ENCODE results near the gene SLC3A2.
"Not testable (repeated sequence)": the region's sequence is repeated elsewhere in the genome, so short reads cannot be mapped to it uniquely, and the experiment has no call there.

Gene SLC3A2

DNA sequence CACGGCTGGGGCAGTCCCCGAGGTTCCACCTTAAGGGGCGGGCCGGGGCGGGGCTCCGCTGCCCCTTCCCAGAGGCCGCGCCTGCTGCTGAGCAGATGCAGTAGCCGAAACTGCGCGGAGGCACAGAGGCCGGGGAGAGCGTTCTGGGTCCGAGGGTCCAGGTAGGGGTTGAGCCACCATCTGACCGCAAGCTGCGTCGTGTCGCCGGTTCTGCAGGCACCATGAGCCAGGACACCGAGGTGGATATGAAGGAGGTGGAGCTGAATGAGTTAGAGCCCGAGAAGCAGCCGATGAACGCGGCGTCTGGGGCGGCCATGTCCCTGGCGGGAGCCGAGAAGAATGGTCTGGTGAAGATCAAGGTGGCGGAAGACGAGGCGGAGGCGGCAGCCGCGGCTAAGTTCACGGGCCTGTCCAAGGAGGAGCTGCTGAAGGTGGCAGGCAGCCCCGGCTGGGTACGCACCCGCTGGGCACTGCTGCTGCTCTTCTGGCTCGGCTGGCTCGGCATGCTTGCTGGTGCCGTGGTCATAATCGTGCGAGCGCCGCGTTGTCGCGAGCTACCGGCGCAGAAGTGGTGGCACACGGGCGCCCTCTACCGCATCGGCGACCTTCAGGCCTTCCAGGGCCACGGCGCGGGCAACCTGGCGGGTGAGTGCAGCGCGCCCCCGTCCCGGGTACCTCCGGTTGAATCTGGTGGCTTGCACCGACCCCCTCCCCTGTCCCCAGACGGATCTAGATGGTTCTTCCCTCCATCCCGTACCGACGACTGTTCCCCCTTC is at the start of gene SLC3A2:
TSS of gene SLC3A2 (plus strand) at position 94 of the 776 bp plus-strand sequence. CDS start at position 222, 128 bp downstream.
- peak; percentile 69 to 88 for DNase-seq

DNA sequence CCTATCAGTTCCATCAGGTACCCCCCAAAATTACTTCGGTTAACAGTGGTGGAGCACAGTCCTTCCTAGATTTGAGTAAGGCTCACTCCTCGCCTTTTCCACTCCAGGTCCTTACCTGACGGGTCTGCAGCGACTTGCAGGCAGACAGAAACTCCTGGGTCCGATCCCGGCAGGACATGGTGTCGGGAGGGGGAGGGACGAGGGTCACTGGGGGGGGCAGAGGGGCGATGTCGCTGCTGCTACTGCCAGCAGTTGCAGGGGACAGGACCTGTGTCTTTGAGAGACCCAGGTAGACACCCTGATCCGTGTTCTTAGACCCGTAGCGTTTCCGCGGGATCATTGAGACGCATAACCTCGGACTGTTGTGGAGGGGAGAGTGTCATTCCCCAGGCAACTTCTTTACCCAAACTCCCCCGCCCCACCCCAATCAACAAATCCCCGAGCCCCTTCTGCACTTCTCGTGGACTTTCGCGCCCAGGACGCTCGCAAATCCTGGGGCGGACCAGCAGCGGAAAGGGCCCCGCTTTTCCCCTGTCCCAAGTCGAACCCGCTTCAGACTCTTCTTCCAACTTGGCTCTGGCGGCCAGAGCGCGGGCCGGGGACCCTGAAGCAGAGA is 49.7 kb upstream of the SLC3A2 start:
- DNase-seq = no peak

DNA sequence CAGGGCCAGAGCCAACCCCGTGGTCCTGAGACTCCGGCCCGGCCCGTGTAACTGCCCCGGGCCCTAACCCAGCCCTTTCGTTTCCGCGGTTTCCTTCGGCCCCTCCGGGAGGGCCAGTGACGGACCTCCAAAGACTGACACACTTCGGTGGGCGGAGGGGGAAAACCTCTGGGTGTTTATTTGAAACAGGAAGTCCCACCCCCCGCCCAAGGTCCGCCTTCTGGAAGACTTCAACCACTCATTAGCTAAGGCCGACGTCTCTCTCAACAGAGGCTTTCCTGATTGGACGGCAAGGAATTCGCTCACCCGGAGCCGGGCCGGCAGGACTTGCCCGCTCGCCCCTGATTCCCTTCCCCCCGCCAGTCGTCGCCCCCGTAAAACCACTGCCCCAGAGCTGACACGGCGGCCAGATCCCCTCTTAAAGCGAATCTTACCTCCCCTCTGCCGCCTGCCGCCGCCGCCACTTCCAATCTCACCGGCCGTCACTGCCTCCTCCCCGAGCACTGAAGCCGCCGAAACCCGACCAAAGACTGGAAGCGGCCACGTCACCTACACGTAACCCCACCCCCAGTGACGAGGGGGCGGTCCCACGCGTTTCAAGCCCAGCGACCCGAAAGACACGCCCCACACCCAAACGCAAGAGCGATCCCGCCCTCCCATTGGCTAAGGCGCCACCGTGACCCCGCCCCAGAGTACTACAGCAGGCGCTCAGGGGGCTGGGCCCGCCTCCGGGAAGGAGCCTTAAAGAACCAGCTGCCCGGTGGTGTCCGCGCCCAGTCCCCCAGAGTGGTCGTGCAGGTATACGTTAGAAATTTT is 49.0 kb upstream of the SLC3A2 start, which contains the start of gene STX5:
TSS of gene STX5 (minus strand) at position 532 of the 816 bp plus-strand sequence. CDS start 808 bp downstream, outside the sequence.
- DNase-seq = peak; percentile 92 to 98

- DNase-seq = no peak
These were observed 48.1 kb upstream of the SLC3A2 start, which contains the start of gene TEX54 for GRCh38 chr11:62832336-62833234. Gene TEX54 (minus strand): TSS chr11:62832841.

DNA sequence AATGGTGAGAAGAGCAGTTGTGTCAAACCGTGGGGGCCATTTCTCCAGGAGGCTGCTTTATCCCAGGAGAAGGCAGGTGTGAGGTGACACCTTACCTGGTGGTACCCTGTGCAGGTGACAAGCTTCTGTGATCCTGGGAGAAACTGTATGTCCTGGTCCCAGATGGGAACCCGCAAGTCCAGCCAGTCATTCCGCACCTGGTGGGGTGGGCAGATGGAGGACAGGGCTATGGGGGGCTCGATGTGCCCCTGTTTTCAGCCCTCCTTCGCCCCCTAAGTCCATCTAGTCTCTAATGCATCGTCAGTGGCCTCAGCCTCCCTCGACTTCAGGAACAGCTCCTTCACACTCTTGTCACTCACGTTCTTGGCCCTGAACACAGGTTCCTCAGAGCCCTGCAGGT is 45.4 kb upstream of the SLC3A2 start:
- DNase-seq = no peak

- DNase-seq = peak; percentile 65 to 86
These were observed 41.4 kb upstream of the SLC3A2 start, which contains the start of gene WDR74 for GRCh38 chr11:62839050-62839945. Gene WDR74 (minus strand): TSS chr11:62839590. CDS start chr11:62839570, 20 bp downstream.

DNA sequence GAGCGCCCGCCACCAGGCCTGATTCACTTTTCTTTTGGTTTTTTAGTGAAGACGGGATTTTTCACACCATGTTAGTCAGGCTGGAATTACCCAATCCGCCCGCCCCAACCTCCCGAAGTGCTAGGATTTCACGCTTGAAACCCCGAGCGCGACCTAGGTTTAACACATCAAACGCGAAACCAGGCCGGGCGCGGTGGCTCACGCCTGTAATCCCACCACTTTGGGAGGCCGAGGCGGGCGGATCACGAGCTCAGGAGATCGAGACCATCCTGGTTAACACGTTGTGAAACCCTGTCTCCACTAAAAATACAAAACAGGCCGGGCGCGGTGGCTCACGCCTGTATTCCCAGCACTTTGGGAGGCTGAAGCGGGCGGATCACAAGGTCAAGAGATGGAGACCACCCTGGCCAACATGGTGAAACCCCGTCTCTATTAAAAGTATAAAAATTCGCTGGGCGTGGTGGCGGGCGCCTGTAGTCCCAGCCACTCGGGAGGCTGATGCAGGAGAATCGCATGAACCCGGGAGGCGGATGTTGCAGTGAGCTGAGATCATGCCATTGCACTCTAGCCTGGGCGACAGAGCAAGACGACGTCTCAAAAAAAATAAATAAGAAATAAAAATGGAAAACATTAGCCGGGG is 39.9 kb upstream of the SLC3A2 start:
- DNase-seq = peak; percentile 98

DNA sequence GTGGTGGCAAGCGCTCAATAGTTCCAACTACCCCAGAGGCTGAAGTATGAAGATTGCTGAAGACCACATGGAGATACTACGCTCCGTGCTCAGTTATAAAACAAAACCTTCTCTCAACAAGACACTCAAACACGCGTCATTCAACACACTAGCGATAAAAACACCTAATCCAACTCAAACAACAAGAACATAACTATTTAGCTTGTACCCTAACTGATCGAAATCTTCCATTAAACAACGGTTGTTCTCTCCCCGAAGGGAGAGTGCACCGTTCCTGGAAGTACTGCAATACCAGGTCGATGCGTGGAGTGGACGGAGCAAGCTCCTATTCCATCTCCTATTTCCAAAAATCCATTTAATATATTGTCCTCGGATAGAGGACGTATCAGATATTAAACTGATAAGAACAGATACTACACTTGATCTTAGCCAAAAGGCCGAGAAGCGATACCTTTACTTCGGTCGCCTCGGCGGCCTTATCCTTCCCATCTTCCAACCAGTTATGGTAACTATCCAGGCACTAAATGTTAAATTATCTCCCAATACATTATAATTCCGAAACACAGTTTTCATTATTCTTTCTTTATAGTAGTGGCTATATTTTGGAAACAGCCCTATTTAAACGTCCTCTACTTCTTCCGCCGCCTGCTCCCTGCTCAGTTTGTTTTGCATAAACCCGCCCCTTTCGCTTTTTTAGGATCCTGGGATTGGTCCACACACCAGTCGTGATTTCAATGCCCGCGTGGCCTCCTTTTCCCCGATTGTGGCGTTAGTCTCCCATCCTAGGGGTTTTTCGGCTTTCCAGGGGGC is 39.1 kb upstream of the SLC3A2 start:
- DNase-seq = peak; percentile 97 to 100

GRCh38 chr11:62842171-62842741 is 38.4 kb upstream of the SLC3A2 start:
- no peak for DNase-seq

GRCh38 chr11:62842891-62843290 is 37.8 kb upstream of the SLC3A2 start:
- not testable (repeated sequence) for DNase-seq

GRCh38 chr11:62843466-62843865 is 37.2 kb upstream of the SLC3A2 start:
- DNase-seq = no peak

GRCh38 chr11:62844154-62844553 is 36.5 kb upstream of the SLC3A2 start:
- DNase-seq = no peak

- no peak for DNase-seq
These were observed 34.5 kb upstream of the SLC3A2 start for GRCh38 chr11:62846177-62846576.

DNA sequence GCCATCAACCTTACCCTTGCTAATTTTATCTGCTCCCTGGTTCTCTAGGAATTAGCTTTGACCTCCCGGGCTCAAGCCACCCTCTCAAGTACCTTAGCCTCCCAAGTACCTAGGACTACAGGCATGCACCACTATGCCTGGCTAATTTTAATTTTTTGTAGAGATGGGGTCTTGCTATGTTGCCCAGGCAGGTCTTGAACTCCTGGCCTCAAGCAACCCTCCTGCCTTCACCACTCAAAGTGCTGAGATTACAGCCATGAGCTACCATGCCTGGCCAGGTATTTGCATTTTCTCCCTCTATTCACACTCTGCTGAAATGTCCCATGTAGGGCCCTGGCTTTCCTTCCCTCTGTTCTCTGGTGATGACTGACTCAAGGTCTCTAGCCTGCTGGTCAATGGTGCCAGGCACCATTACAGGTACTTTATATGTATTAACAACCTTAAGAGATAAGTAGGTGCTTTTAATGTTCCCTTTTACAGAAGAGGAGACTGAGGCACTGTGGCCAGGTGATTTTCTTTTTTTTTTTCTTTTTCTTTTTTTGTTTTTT is 32.9 kb upstream of the SLC3A2 start:
- DNase-seq = no peak

DNA sequence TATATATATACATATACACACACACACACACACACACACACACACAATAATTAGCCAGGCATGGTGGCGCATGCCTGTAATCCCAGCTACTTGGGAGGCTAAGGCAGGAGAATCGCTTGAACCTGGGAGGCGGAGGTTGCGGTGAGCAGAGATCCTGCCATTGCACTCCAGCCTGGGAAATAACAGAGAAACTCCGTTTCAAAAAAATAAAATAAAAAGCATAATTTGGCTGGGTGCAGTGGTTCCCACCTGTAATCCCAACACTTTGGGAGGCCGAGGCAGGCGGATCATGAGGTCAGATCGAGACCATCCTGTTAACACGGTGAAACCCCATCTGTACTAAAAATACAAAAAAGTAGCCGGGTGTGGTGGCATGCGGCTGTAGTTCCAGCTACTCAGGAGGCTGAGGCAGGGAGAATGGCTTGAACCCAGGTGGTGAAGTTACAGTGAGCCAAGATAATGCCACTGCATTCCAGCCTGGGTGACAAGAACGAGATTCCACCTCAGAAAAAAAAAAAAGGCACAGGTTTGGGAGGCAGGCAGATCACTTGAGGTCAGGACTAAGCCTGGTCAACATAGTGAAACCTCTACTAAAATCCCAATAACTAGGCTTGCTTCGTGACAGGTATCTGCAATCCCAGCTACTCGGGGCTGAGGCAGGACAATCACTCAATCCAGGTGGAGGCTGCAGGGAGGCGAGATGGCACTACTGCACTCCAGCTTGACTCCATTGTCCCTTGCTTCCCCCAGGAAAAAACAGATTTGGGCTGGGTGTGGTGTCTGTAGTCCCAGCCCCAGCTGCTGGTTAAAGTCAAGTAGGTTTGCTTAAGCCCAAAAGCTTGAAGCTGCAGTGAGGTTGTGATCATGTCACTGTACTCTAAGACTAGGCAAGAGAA is 29.5 kb upstream of the SLC3A2 start:
- no peak for DNase-seq

GRCh38 chr11:62851807-62852522 is 28.7 kb upstream of the SLC3A2 start:
- DNase-seq = no peak

DNA sequence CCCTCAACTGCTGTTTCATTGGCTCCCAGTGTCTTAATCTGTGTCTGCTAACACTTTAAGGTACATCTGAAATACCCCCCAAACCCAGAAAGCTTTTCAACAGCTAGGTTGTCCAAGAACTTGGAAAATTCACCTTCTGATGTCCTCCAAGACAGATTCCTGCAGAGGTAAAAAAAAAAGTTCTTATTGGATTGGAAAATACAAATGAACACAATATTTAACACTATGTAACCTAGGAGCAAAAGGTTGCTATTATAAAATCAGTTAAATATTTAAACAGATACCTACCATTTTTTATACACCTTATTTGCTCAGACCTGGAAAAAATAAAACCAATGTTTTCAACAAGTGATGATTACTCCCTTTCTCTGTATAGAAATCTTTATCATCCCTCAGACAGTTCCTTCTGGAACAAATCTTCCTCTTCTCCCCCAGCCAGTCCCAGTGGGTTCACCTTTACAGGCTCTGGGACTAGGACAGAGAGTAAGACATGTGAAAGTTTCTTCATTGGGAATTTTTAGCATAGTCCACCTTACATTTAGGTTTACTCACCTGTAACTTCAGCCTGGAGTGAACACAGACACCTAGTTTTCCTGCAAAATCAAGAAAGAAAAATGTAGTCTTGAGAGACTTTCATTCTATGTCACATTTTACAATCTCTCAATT is 28.0 kb upstream of the SLC3A2 start:
- no peak for DNase-seq
